Measurements from ENCODE around the gene C7. TPM values are rescaled to one million over a fixed set of nuclear protein-coding genes. Genes with fewer than 3 reads are reported as not detected.
"Not testable (repeated sequence)": the region's sequence is repeated elsewhere in the genome, so short reads cannot be mapped to it uniquely, and the experiment has no call there.

Gene C7
- total RNA-seq: not detected

DNA sequence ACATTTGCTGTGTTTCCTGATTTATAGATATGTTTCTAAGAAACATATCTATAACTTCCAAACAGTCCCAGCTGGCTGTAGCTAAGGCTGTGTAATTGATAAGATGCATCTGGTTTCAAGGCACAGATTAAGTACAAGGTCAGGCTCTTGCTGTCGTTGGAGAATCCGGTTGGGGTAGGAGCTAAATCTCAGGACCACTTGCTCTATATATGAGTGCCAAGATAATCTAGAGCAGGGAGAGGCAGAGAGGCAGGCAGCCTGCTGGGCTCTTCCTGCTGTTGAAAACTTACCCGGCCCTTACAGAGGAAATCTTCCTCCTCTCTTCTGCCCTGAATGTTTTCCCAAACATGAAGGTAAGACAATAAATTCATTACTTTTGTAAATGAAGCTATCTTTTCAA is at the start of gene C7:
C7 (plus strand) TSS at position 234 of the 400 bp plus-strand sequence; CDS start at position 348, 114 bp downstream.
- Mint-ChIP-seq H3K4me1 (no peaks in the 10 kb centered on the region), H3K4me3 (no peak within 1 kb of the TSS), H3K9me3 (no peaks in the 10 kb centered on the region), H3K27ac (no peak within 1 kb of the TSS), H3K36me3 (no peaks in the 10 kb centered on the region), H3K27me3 (peaks cover 18% of the 10 kb centered on the region)
- no peak for DNase-seq

DNA sequence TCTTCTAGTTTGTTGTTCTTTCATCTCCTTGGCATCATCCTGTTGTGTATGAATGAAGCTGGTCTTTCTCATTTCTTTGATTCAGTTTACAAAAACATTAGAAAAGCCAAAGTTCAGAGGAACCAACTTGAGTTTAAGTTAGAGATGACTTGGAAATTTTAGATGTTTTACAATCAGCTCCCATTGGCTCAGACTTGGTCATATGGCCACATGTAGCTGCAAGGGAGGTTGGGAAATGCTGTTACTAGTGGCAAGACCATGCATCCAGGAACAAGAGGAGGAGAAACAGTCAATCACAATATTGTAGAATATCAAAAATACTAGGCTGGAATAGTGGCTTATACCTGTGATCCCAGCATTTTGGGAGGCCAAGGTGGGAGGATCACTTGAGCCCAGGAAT is 48.6 kb upstream of the C7 start:
- DNase-seq: no peak
- Mint-ChIP-seq H3K36me3 (no peaks in the 10 kb centered on the region), H3K4me3 (no peak overlapping the region), H3K4me1 (no peaks in the 10 kb centered on the region), H3K9me3 (peaks cover 10% of the 10 kb centered on the region), H3K27me3 (no peaks in the 10 kb centered on the region), H3K27ac (no peak overlapping the region)

DNA sequence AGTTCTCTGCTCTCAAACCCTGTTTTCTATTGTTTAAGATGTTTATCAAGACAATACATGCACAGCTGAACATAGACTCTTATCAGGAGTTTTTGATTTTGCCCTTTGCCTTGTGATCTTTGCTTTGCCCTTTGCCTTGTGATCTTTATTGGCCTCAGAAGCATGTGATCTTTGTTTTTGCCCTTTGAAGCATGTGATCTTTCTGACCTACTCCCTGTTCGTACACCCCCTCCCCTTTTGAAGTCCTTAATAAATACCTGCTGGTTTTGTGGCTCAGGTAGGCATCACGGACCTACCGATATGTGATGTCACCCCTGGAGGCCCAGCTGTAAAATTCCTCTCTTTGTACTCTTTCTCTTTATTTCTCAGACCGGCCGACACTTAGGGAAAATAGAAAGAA is 44.3 kb upstream of the C7 start:
- not testable (repeated sequence) for H3K27me3 Mint-ChIP-seq, H3K4me3 Mint-ChIP-seq, H3K36me3 Mint-ChIP-seq, H3K4me1 Mint-ChIP-seq, DNase-seq, H3K27ac Mint-ChIP-seq
- H3K9me3 Mint-ChIP-seq: peaks cover 11% of the 10 kb centered on the region

DNA sequence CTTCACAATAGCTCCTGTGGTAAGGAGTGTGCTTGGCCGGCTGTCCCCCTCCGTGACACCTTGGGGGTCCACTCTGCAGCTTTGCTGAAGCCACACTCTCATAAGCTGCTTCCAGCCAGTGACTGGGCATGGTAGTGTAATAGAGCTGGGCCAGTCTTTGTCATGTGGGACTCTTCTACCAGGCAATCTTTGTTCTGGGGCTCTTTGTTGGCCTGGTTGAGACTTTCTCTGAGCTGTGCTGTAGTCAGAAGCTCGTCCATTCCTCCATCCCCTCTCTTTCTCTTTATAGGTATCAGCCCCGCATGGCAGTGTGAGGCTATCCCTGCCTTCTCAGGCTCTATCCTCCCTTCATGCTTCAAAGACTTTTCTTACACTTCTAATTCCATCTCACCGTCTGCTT is 42.5 kb upstream of the C7 start:
- Mint-ChIP-seq H3K27me3 (peaks cover 4% of the 10 kb centered on the region), H3K4me1 (no peaks in the 10 kb centered on the region), H3K4me3 (no peak overlapping the region), H3K27ac (no peak overlapping the region), H3K9me3 (peaks cover 11% of the 10 kb centered on the region), H3K36me3 (no peaks in the 10 kb centered on the region)
- no peak for DNase-seq

DNA sequence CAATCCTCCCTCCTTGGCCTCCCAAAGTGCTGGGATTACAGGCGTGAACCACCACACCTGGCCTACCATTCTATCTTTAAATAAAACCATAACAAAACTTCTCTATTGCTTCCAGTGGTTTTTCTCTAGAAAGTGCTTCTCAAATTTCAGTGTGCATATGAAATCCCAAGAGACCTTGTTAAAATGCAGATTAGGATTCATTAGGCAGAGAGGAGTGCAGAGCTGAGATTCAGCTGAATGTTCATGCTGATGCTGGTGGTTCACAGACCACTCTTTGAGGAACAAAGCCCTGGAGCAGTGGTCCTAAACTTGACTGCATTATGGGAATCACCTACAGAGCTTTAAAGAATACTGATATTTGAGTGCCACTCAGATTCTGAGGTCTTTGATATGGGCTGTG is 39.9 kb upstream of the C7 start:
- H3K4me1 Mint-ChIP-seq: no peaks in the 10 kb centered on the region
- H3K27me3 Mint-ChIP-seq: peaks cover 4% of the 10 kb centered on the region
- no peaks in the 10 kb centered on the region for H3K36me3 Mint-ChIP-seq
- no peak for DNase-seq
- no peak overlapping the region for H3K27ac Mint-ChIP-seq
- H3K4me3 Mint-ChIP-seq: no peak overlapping the region
- peaks cover 8% of the 10 kb centered on the region for H3K9me3 Mint-ChIP-seq

DNA sequence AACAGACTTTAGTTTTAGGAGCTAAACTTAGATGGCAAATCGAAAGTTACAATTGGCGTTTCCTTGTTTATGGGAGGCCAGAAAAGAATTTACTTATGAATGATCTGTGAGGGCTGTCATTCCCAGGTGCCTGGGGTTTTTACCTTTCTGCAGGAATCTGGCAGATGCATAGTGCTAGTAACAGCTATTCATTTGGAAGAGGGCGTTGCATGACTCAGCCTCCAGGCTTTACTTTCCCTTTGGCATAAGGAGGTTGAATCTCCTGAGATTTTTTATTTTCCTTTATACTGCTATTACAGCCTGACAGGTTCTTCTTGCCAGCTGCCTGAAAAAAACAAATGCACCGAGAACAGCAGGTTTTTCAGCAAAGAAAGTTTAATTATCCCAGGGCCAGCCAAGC is 38.1 kb upstream of the C7 start:
- H3K4me1 Mint-ChIP-seq: no peaks in the 10 kb centered on the region
- no peak overlapping the region for H3K4me3 Mint-ChIP-seq
- H3K27ac Mint-ChIP-seq: no peak overlapping the region

DNA sequence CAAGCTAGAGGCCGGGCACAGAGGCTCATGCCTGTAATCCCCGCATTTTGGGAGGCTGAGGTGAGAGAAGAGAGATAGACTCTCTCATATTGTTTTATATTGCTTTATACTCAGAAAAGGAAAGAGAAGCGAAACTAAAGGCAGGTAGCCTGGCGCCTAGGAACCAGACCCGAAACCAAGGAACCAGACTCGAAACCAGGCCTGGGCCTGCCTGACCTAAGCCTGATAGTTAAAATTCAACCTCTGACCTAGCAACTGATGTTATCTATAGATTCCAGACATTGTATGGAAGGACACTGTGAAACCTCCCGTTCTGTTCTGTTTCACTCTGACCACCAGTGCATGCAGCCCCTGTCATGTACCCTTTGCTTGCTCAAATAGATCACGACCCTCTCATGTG is 37.0 kb upstream of the C7 start:
- not testable (repeated sequence) for H3K4me3 Mint-ChIP-seq, H3K27me3 Mint-ChIP-seq, H3K36me3 Mint-ChIP-seq, H3K27ac Mint-ChIP-seq, DNase-seq, H3K9me3 Mint-ChIP-seq, H3K4me1 Mint-ChIP-seq

More for the DNA sequence above, 38.1 kb upstream of the C7 start:
- Mint-ChIP-seq H3K36me3 (no peaks in the 10 kb centered on the region), H3K9me3 (no peaks in the 10 kb centered on the region), H3K27me3 (peaks cover 4% of the 10 kb centered on the region)
- DNase-seq: no peak

DNA sequence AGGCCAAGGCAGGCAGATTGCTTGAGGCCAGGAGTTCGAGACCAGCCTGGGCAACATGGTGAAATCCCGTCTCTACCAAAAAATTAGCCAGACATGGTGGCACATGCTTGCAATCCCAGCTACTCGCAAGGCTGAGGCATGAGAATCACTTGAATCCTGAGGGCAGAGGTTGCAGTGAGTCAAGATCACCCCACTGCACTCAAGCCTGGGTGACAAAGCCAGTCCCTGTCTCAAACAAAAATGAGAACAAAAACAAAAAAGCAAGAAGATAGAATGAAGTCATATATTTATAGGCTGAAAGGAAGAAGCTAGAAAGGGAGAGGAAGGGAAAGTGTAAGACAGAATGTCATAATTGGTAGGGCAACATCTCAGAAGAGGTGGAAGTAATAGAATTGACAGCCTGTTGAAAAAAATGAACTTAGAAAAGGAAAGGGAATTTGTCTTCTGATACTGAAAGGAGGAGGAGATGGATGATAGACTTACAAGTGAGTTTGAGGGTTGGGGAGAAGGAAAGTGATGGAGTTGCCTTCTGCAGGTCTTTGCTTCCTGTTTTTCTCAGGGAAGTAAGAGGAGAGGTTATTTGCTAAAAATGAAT is 35.9 kb upstream of the C7 start:
- Mint-ChIP-seq H3K9me3 (peaks cover 10% of the 10 kb centered on the region), H3K27me3 (peaks cover 4% of the 10 kb centered on the region), H3K4me1 (peaks cover 2% of the 10 kb centered on the region), H3K27ac (no peak overlapping the region), H3K4me3 (no peak overlapping the region), H3K36me3 (peaks cover 3% of the 10 kb centered on the region)
- DNase-seq: no peak

DNA sequence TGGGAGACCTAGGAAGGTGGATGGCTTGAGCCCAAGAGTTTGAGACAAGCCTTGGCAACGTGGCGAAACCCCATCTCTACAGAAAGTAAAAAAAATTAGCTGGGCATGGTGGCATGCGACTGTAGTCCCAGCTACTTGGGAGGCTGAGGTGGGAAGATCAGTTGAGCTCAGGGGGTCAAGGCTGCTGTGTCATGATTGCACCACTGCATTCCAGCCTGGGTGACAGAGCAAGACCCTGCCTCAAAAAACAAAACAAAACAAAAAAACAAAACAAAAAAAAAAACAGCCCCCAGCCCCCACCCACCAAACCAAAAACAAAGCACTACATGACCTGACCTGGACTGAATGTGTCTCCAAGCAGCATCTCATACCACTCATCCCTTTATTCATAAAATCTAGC is 33.3 kb upstream of the C7 start:
- Mint-ChIP-seq H3K36me3 (peaks cover 3% of the 10 kb centered on the region), H3K9me3 (peaks cover 10% of the 10 kb centered on the region), H3K4me1 (peaks cover 2% of the 10 kb centered on the region), H3K4me3 (no peak overlapping the region), H3K27me3 (no peaks in the 10 kb centered on the region), H3K27ac (no peak overlapping the region)
- DNase-seq: no peak

DNA sequence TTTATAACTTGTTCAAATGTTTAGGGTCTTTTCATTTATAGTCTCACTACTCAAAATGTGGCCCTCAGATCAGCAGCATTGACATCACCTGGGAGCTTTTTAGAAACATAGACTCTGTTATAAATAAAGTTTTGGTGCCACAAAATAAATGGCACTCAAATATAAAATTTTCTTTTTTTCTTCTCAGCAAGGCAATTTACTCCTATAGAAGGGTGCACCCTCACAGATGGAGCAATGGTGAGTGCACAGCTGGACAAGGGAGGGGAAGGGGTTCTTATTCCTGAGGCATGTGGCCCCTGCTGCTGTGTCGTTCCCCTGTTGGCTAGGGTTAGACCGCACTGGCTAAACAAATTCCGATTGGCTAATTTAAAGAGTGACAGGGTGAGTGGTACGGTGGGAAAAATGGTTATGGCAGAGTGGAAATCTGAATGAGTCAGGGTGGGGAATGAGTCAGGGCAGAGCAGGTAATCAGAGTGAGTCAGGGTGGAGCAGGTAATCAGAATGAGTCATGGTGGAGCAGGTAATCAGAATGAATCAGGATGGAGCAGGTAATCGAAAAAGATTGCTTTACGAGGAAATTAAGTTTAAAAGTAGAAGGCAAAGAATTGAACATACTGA is 31.8 kb upstream of the C7 start:
- H3K27ac Mint-ChIP-seq: no peak overlapping the region
- no peak overlapping the region for H3K4me3 Mint-ChIP-seq
- peaks cover 3% of the 10 kb centered on the region for H3K36me3 Mint-ChIP-seq
- H3K4me1 Mint-ChIP-seq: peaks cover 2% of the 10 kb centered on the region
- no peaks in the 10 kb centered on the region for H3K27me3 Mint-ChIP-seq
- DNase-seq: peak; percentile 6
- H3K9me3 Mint-ChIP-seq: peaks cover 10% of the 10 kb centered on the region

DNA sequence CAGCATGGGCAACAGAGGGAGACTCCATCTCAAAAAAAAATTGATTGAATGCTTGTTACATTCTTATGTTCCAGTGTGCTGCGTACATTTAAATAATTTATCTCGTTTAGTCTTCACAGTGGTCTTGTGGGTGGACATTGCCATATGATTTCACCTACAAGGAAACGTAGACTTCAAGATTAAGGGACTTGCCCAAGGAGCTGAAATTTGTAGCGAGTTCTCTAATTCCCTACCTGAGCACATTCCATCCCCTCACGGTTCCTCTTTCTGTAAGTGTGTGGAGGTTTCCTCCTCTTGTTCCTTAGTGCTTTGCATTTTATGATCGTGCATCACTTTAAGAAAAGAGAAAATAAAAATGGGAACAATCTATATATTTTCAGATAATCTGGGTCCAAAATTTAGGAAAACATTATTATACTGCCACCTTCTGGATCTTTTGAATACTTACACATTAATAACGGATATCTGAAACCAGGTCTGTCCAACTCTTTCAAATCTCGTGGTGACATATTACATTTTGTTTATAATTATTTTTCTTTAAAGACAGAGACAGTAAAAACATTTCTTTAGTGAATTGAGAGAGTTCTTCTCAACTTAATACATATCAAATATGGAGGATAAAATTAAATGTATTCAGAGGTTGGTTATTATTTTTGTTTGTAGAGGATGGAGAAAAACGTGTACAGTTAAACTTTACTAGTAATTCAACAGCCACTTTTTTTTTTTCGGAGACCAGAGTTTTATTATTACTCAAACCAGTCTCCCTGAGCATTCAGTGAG is 29.9 kb upstream of the C7 start:
- peaks cover 10% of the 10 kb centered on the region for H3K9me3 Mint-ChIP-seq

DNA sequence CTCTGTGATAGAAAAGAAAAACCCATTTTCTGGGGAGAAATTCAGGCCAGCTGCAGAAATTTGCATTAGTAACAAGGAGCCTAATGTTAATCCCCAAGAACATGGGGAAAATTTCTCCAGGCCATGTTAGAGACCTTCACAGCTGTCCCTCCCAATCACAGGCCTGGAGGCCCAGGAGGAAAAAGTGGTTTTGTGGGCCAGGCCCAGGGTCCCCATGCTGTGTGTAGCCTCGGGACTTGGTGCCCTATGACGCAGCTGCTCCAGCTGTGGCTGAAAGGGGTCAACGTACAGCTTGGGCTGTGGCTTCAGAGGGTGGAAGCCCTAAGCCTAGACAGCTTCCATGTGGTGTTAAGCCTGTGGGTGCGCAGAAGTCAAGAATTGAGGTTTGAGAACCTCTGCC is 27.0 kb upstream of the C7 start:
- H3K9me3 Mint-ChIP-seq: peaks cover 5% of the 10 kb centered on the region

More for the DNA sequence above, 29.9 kb upstream of the C7 start:
- peaks cover 2% of the 10 kb centered on the region for H3K4me1 Mint-ChIP-seq
- peaks cover 6% of the 10 kb centered on the region for H3K27me3 Mint-ChIP-seq
- H3K4me3 Mint-ChIP-seq: no peak overlapping the region
- H3K27ac Mint-ChIP-seq: no peak overlapping the region
- peaks cover 3% of the 10 kb centered on the region for H3K36me3 Mint-ChIP-seq
- DNase-seq: no peak

DNA sequence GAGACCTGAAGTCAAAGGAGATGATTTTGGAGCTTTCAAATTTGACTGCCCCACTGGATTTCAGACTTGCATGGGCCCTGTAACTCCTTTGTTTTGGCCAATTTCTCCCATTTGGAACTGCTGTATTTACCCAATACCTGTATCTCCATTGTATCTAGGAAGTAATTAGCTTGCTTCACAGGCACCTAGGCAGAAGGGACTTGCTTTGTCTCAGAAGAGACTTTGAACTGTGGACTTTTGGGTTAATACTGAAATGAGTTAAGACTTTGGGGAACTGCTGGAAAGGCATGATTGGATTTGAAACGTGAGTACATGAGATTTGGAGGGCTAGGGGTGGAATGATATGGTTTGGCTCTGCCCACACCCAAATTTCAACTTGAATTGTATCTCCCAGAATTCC is 26.2 kb upstream of the C7 start:
- not testable (repeated sequence) for H3K27me3 Mint-ChIP-seq

More for the DNA sequence above, 27.0 kb upstream of the C7 start:
- Mint-ChIP-seq H3K4me1 (peaks cover 2% of the 10 kb centered on the region), H3K4me3 (no peak overlapping the region), H3K27me3 (peaks cover 6% of the 10 kb centered on the region), H3K27ac (no peak overlapping the region), H3K36me3 (no peaks in the 10 kb centered on the region)
- no peak for DNase-seq

DNA sequence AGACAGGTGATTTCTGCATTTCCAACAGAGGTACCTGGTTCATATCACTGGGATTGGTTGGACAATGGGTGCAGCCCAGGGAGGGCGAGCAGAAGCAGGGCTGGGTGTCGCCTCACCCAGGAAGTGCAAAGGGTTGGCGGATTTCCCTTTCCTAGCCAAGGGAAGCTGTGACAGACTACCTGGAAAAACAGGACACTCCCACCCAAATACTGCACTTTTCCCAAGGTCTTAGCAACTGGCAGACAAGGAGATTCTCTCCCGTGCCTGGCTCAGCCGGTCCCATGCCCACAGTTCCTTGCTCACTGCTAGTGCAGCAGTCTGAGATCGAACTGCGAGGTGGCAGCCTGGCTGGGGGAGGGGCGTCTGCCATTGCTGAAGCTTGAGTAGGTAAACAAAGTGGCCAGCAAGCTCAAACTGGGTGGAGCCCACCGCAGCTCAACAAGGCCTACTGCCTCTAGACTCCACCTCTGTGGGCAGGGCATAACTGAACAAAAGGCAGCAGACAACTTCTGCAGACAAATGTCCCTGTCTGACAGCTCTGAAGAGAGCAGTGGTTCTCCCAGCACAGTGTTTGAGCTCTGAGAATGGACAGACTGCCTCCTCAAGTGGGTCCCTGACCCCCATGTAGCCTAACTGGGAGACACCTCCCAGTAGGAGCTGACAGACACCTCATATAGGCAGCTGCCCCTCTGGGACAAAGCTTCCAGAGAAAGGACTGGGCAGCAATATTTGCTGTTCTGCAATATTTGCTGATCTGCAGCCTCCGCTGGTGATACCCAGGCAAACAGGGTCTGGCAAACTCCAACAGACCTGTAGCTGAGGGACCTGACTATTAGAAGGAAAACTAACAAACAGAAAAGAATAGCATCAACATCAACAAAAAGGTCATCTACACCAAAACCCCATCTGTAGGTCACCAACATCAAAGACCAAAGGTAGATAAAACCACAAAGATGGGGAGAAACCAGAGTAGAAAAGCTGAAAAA is 13.6 kb upstream of the C7 start:
- H3K27ac Mint-ChIP-seq, H3K4me1 Mint-ChIP-seq, H3K4me3 Mint-ChIP-seq, H3K9me3 Mint-ChIP-seq, DNase-seq, H3K36me3 Mint-ChIP-seq: not testable (repeated sequence)
- H3K27me3 Mint-ChIP-seq: peaks cover 16% of the 10 kb centered on the region

More for the DNA sequence above, 26.2 kb upstream of the C7 start:
- not testable (repeated sequence) for H3K9me3 Mint-ChIP-seq, DNase-seq, H3K4me1 Mint-ChIP-seq, H3K36me3 Mint-ChIP-seq, H3K4me3 Mint-ChIP-seq, H3K27ac Mint-ChIP-seq
